RWPE1 (cell line): ENCODE data around the gene MORN3.

Source experiments
- CTCF ChIA-PET: fragments of 350-600 bp; sonication (Branson Sonifier 250); formaldehyde crosslinking; extraction: SDS; loops from one replicate; lab custom pipeline; 2021; lab: Yijun Ruan, JAX
- POLR2A ChIA-PET: fragments of 400-600 bp; formaldehyde crosslinking; extraction: SDS; loops from one replicate; lab custom pipeline; 2020; ENCODE audit warnings: antibody characterized with exemption; ENCODE audit not compliant: low non-redundant PET; lab: Yijun Ruan, JAX
- DNase-seq: peaks from one replicate; pipeline ENCODE4 v3.0.0; 2012; ENCODE audit warnings: low spot score
- H3K27ac ChIP-seq: fragments of 450-650 bp; 2 replicates; pipeline ENCODE4 v1.5.1; 2017
- TF ChIP-seq, protein P1 (sequence below): fragments of 450-650 bp; conservative IDR thresholded peaks from 2 replicates; pipeline ENCODE4 v1.5.1; 2017; ENCODE audit warnings: low read depth, mild to moderate bottlenecking

MORN3 gene

DNA sequence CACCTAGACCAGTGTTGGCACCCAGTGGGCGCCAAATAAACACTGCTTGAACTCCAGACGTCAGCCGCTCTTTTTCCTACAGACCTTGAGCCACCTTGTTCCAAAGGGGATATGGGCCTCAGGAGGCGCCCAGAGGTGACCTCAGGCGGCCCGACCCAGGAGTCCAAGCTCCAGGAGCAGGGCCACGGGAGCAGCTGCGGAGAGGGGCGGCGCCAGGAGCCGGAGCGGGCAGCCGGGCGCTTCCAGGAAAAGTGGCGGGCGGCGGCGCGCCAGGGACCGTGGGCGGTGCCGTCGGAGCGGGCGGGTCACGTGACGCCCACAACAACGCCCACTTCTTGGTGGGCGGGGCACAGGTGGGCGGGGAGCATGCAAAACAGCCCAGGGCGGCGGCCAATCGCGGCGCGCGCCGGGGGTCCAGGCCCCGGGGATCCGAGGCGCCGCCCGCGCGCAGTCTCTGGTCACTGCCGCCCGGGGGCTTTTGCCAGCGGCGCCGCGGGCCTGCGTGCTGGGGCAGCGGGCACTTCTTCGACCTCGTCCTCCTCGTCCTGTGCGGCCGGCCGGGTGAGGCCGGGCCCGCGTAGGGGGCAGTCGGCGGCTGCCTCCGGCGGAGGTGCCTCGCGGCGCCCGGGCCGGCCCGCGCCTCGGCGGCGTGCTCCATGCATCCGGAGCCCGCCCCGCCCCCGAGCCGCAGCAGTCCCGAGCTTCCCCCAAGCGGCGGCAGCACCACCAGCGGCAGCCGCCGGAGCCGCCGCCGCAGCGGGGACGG is 43.2 kb downstream of the MORN3 start, which contains the start of gene ORAI1:
Gene ORAI1 (plus strand): TSS at position 444 of the 766 bp plus-strand sequence.
- ChIA-PET CTCF (interaction anchor here (0.7 to 3.3 kb wide), 4 partner anchors 10 to 168 kb away, joined by 3 to 23 read pairs (median 7); no protein-coding TSS in a partner anchor), POLR2A (interaction anchor here (0.5 kb wide), 1 partner anchor 52 kb away, joined by 3 read pairs; no protein-coding TSS in a partner anchor)
- DNase-seq, result peak; percentile 95
- H3K27ac ChIP-seq, result peak within 1 kb of the TSS; percentile 89
- TF ChIP-seq, protein P1, sequence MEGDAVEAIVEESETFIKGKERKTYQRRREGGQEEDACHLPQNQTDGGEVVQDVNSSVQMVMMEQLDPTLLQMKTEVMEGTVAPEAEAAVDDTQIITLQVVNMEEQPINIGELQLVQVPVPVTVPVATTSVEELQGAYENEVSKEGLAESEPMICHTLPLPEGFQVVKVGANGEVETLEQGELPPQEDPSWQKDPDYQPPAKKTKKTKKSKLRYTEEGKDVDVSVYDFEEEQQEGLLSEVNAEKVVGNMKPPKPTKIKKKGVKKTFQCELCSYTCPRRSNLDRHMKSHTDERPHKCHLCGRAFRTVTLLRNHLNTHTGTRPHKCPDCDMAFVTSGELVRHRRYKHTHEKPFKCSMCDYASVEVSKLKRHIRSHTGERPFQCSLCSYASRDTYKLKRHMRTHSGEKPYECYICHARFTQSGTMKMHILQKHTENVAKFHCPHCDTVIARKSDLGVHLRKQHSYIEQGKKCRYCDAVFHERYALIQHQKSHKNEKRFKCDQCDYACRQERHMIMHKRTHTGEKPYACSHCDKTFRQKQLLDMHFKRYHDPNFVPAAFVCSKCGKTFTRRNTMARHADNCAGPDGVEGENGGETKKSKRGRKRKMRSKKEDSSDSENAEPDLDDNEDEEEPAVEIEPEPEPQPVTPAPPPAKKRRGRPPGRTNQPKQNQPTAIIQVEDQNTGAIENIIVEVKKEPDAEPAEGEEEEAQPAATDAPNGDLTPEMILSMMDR, result no peak

DNA sequence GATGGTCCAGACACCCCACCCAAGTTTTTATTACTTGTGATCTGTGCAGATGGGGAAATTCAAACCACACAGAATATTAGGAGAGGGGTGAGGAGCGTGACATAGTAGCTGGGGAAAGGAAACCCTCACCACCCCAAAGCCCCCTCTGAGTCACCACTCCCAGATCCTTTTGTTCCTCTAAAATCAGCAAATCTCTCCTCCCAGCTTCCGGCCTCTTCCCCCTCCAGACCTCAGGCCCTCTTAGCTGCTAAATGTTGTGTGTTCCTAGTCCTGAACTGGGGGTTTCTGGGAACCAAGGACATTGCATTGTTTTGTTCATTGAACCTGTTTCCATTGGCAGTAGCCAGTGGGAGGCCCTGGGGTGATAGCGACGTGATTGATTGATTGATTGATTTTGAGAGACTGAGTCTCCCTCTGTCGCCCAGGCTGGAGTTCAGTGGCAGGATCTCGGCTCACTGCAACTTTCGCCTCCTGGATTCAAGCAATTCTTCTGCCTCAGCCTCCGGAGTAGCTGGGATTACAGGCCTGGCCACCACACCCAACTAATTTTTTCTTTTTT is 49.0 kb downstream of the MORN3 start:
- ChIA-PET CTCF (interaction anchor here (0.5 to 0.7 kb wide), 4 partner anchors 44 to 220 kb away, joined by 3 to 5 read pairs (median 4); no protein-coding TSS in a partner anchor), POLR2A (interaction anchor here (0.5 kb wide), 1 partner anchor 162 kb away, joined by 3 read pairs; no protein-coding TSS in a partner anchor)
- TF ChIP-seq, protein P1, result no peak
- no peak overlapping the region for H3K27ac ChIP-seq
- no peak for DNase-seq

GRCh38 chr12:121618659-121619233 is 50.7 kb downstream of the MORN3 start:
- DNase-seq, result no peak
- H3K27ac ChIP-seq, result no peak overlapping the region
- ChIA-PET POLR2A (no interaction called here), CTCF (interaction anchor here (0.6 kb wide), 1 partner anchor 1690 kb away, joined by 4 read pairs; no protein-coding TSS in a partner anchor)
- TF ChIP-seq, protein P1, result no peak

DNA sequence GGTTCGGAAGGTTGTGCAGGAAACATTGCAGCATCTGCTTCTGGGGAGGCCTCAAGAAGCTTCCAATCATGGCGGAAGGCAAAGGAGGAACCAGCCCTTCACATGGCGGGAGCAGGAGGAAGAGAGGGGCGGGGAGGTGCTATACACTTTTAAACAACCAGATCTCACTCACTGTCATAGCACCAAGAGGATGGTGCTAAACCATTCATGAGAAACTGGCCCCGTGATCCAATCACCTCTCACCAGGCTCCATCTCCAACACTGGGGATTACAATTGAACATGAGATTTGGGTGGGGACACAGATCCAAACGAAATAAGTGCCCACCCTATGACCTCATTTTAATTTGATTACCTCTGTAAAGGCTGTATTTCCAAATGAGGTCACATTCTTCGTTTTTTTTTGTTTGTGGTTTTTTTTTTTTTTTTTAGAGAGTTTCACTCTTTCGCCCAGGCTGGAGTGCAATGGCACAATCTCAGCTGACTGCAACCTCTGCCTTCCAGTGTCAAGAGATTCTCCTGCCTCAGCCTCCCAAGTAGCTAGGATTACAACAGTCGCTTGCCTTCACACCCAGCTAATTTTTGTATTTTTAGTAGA is 54.5 kb downstream of the MORN3 start:
- DNase-seq, result no peak
- CTCF ChIA-PET, result interaction anchor here (0.6 kb wide), 1 partner anchor 72 kb away, joined by 4 read pairs; no protein-coding TSS in a partner anchor
- no peak overlapping the region for H3K27ac ChIP-seq
- POLR2A ChIA-PET, result no interaction called here
- TF ChIP-seq, protein P1, result no peak

GRCh38 chr12:121613462-121613861 is 56.0 kb downstream of the MORN3 start:
- POLR2A ChIA-PET, result no interaction called here
- CTCF ChIA-PET, result interaction anchor here (0.7 kb wide), 1 partner anchor 458 kb away, joined by 4 read pairs; no protein-coding TSS in a partner anchor
- TF ChIP-seq, protein P1, result no peak
- H3K27ac ChIP-seq, result no peak overlapping the region
- DNase-seq, result no peak

DNA sequence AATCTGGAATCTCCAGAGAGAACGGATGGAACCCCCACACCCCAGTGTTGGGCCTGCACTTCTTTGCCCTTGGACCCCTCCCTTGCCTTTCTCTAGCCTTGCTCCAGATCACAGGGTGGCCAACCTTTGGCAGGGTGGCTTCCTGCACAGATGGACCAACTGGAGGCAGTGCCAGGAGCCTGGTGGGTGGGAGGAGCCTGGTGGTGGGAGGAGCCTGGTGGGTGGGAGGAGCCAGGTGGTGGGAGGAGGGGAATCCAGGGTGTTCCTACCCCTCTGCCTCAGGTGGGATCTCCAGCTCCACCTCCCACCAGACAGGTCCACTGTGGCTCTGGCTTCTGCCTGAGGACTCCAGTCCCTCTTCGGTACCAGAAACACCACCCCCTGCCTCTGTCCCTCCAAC is 58.1 kb downstream of the MORN3 start:
- peak; percentile 21 for DNase-seq
- H3K27ac ChIP-seq, result no peak overlapping the region
- ChIA-PET POLR2A (no interaction called here), CTCF (no interaction called here)
- TF ChIP-seq, protein P1, result no peak
